ENCODE results near the gene ARHGEF38.
"Not testable (repeated sequence)": the region's sequence is repeated elsewhere in the genome, so short reads cannot be mapped to it uniquely, and the experiment has no call there.

The ARHGEF38 gene

GRCh38 chr4:105652286-105652888 is 100.0 kb downstream of the ARHGEF38 start:
- DNase-seq (ENCODE audit: low spot score), result no peak

GRCh38 chr4:105657117-105657765 is 104.8 kb downstream of the ARHGEF38 start:
- DNase-seq (ENCODE audit: low spot score), result no peak

GRCh38 chr4:105659190-105659589 is 106.8 kb downstream of the ARHGEF38 start:
- no peak for DNase-seq (ENCODE audit: low spot score)

GRCh38 chr4:105661028-105661427 is 108.6 kb downstream of the ARHGEF38 start:
- DNase-seq (ENCODE audit: low spot score), result no peak

- DNase-seq (ENCODE audit: low spot score), result no peak
Observed at GRCh38 chr4:105662935-105663675, 110.7 kb downstream of the ARHGEF38 start.

- DNase-seq (ENCODE audit: low spot score), result peak; percentile 25
Observed at GRCh38 chr4:105666693-105667092, 114.3 kb downstream of the ARHGEF38 start.

- DNase-seq (ENCODE audit: low spot score), result no peak
Observed at GRCh38 chr4:105670684-105671083, 118.3 kb downstream of the ARHGEF38 start.

GRCh38 chr4:105671301-105671700 is 118.9 kb downstream of the ARHGEF38 start:
- no peak for DNase-seq (ENCODE audit: low spot score)

GRCh38 chr4:105674011-105674410 is 121.6 kb downstream of the ARHGEF38 start:
- DNase-seq (ENCODE audit: low spot score), result no peak

GRCh38 chr4:105677709-105678108 is 125.3 kb downstream of the ARHGEF38 start:
- DNase-seq (ENCODE audit: low spot score), result no peak

- no peak for DNase-seq (ENCODE audit: low spot score)
Observed at GRCh38 chr4:105679186-105679585, 126.8 kb downstream of the ARHGEF38 start.

GRCh38 chr4:105683038-105683437 is 130.6 kb downstream of the ARHGEF38 start:
- no peak for DNase-seq (ENCODE audit: low spot score)

- no peak for DNase-seq (ENCODE audit: low spot score)
Observed at GRCh38 chr4:105686571-105686970, 134.2 kb downstream of the ARHGEF38 start.

GRCh38 chr4:105694812-105695211 is 142.4 kb downstream of the ARHGEF38 start:
- not testable (repeated sequence) for DNase-seq (ENCODE audit: low spot score)

- not testable (repeated sequence) for DNase-seq (ENCODE audit: low spot score)
Observed at GRCh38 chr4:105695832-105696231, 143.4 kb downstream of the ARHGEF38 start.

- no peak for DNase-seq (ENCODE audit: low spot score)
Observed at GRCh38 chr4:105698607-105699006, 146.2 kb downstream of the ARHGEF38 start.

- no peak for DNase-seq (ENCODE audit: low spot score)
Observed at GRCh38 chr4:105707782-105708180, 155.4 kb downstream of the ARHGEF38 start.

GRCh38 chr4:105708181-105709080 is 156.0 kb downstream of the ARHGEF38 start, which contains the start of the genes GSTCD and INTS12:
Gene GSTCD, plus strand, starts transcription at chr4:105708784. Its CDS starts 8,830 bp downstream, at chr4:105717614.
Gene INTS12, minus strand, starts transcription at chr4:105708689. Its CDS starts 8,684 bp downstream, at chr4:105700005.
- DNase-seq (ENCODE audit: low spot score), result peak; percentile 87

- DNase-seq (ENCODE audit: low spot score), result no peak
Observed at GRCh38 chr4:105709081-105709450, 156.6 kb downstream of the ARHGEF38 start.

GRCh38 chr4:105710012-105710600 is 157.7 kb downstream of the ARHGEF38 start:
- DNase-seq (ENCODE audit: low spot score), result peak; percentile 28

- DNase-seq (ENCODE audit: low spot score), result peak; percentile 60
Observed at GRCh38 chr4:105710678-105711077, 158.3 kb downstream of the ARHGEF38 start.

- DNase-seq (ENCODE audit: low spot score), result no peak
Observed at GRCh38 chr4:105712766-105713165, 160.3 kb downstream of the ARHGEF38 start.
